ENCODE results near the gene IFT88. TPM values are rescaled to one million over a fixed set of nuclear protein-coding genes. Genes with fewer than 3 reads are reported as not detected.

The IFT88 gene
- polyA plus RNA-seq, 3 donors from 2014 or later, result 5.6 to 6.9 (median 6.2) TPM

DNA sequence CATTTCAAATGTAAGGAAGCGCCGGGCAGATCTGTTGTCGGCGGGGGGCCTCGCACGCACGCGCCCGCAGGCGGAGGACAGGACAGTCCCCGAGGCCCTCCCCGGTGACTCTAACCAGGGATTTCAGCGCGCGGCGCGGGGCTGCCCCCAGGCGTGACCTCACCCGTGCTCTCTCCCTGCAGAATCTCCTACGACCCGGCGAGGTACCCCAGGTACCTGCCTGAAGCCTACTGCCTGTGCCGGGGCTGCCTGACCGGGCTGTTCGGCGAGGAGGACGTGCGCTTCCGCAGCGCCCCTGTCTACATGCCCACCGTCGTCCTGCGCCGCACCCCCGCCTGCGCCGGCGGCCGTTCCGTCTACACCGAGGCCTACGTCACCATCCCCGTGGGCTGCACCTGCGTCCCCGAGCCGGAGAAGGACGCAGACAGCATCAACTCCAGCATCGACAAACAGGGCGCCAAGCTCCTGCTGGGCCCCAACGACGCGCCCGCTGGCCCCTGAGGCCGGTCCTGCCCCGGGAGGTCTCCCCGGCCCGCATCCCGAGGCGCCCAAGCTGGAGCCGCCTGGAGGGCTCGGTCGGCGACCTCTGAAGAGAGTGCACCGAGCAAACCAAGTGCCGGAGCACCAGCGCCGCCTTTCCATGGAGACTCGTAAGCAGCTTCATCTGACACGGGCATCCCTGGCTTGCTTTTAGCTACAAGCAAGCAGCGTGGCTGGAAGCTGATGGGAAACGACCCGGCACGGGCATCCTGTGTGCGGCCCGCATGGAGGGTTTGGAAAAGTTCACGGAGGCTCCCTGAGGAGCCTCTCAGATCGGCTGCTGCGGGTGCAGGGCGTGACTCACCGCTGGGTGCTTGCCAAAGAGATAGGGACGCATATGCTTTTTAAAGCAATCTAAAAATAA, 154.7 kb downstream of the IFT88 start:
- no peak overlapping the region for H3K27ac Mint-ChIP-seq
- peaks cover 0 to 2% of the 10 kb centered on the region in 2 donors for H3K4me1 Mint-ChIP-seq
- peak overlapping the region in 1 of 5 donors; percentile 13 for H3K4me3 Mint-ChIP-seq
- peaks cover 4 to 6% (median 4%) of the 10 kb centered on the region in 3 donors for H3K27me3 Mint-ChIP-seq (ENCODE audit: low read depth in 3 of 3)
- no peaks in the 10 kb centered on the region for H3K9me3 Mint-ChIP-seq
- H3K36me3 Mint-ChIP-seq, result peaks cover 0 to 4% (median 0%) of the 10 kb centered on the region in 3 donors
- DNase-seq, result no peak

DNA sequence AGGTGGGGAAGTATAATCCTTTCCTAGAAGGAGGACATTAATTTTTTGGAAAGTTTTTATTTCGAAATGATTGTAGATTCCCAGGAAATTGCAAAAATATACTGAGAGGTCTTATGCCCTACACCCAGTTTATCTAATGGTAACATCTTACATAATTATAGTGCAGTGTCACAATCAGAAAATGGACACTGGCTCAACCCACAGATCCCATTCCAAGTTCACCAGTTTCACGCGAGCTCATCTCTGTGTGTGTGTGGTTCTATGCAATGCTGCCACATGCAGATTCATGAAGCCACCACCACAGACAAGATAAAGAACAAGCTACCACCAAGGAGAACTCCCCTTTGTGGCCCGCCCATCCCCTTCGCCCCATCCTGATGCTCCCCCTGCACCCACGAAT, 160.9 kb downstream of the IFT88 start:
- peaks cover 4 to 14% (median 7%) of the 10 kb centered on the region in 3 donors for H3K36me3 Mint-ChIP-seq
- peaks cover 0 to 3% (median 1%) of the 10 kb centered on the region in 3 donors for H3K27me3 Mint-ChIP-seq (ENCODE audit: low read depth in 3 of 3)
- H3K4me3 Mint-ChIP-seq, result no peak overlapping the region
- DNase-seq, result no peak
- H3K9me3 Mint-ChIP-seq, result no peaks in the 10 kb centered on the region
- no peaks in the 10 kb centered on the region for H3K4me1 Mint-ChIP-seq
- no peak overlapping the region for H3K27ac Mint-ChIP-seq

DNA sequence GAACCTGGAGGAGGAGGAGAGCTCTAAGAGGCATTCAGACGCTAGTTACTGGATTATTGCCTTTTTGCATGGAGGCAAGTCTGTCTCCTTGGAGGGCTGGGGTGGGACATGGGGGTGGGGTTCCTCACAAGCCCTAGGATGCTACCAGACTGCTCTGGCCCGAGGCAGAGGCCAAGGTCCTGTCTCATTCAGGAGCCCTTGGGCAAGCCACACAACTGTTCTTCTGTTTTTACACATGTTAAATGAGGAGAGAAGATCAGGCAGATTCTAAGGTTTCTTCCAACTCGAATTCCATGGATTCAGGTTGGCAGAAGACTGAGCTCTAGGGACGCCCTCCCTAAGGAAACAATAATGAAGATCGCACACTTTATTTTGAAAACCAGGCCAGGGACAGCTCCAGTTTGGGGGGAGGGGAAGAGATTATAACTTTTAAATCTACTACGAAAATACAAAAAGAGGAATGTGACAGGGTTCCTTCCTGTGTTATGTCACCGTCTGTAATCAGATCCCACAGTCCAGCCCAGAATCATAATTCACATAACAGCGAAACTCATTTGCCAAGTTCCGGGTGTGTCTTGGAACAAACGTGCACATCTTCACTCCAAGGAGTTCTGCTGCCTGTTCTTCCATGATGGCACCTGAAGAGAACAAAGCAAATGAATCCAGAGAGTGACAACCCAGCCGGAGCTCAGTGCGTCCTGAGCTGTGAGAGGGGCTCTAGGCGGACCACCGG, 161.8 kb downstream of the IFT88 start:
- Mint-ChIP-seq H3K36me3 (peaks cover 4 to 14% (median 7%) of the 10 kb centered on the region in 3 donors), H3K27me3 (ENCODE audit: low read depth in 3 of 3) (peaks cover 0 to 3% (median 1%) of the 10 kb centered on the region in 3 donors), H3K4me3 (no peak overlapping the region), H3K4me1 (no peaks in the 10 kb centered on the region), H3K27ac (no peak overlapping the region), H3K9me3 (no peaks in the 10 kb centered on the region)
- DNase-seq, result no peak

DNA sequence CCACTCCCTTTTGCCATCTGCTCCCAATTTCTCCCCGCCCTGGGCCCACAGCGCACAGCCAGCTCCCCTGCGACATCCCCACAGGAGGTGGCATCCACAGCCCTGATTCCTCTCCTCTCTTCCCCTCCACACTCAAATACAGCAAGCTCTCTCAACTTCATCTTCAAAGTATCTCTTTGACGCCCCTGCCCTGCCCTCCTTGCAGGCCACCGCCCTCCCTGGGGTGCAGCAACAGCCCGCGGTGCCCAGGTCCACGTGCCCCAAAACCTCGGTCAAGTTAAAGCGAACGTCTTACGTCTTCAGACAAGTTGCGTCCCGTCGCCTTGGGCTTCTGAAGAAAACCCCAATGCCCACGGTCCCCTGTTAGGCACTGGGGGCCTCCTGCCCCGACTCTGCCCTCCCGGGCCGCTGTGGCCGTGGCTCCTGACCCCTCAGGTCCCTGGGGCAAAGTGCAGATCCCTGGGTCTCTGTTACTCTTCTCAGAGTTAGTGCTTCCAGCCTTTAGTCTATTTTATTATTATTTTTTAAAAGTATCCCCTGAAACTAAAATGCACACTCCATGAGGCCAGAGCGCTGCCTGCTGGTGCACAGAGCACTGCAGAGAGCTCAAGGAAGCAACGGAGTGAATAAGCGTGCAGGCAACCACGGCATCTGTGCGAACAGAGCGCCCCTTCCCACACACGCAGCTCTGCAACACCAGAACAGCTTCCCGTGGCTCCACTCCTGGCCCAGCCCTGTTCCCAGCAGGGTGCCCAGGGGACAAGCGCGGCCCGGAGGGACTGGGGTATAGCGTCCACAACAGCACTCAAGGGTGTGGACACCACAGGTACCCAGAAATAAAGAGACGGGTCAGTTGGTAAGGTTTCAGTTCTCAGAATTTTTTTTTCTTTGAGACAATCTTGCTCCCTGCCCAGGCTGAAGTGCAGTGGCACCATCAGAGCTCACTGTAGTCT, 163.0 kb downstream of the IFT88 start:
- H3K9me3 Mint-ChIP-seq, result no peaks in the 10 kb centered on the region

DNA sequence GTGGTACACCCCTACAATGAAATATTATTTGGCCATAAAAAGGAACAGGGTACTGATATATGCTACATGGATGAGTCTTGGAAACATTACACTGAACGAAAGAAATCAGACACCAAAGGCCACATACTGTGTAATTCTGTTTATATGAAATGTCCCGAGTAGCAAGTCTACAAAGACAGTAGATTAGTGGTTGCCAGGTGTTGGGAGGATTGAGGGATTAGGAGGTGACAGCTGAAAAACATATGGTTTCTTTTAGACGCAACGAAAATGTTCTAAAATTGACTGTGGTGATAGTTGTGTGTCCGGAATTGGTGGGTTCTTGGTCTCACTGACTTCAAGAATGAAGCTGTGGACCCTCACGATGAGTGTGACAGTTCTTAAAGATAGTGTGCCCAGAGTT, 171.7 kb downstream of the IFT88 start:
- Mint-ChIP-seq H3K4me3 (no peak overlapping the region), H3K36me3 (peaks cover 11 to 19% (median 14%) of the 10 kb centered on the region in 3 donors), H3K27ac (no peak overlapping the region), H3K9me3 (peaks cover 0 to 1% (median 0%) of the 10 kb centered on the region in 6 donors), H3K4me1 (no peaks in the 10 kb centered on the region), H3K27me3 (ENCODE audit: low read depth in 3 of 3) (peaks cover 0 to 2% (median 0%) of the 10 kb centered on the region in 3 donors)
- DNase-seq, result no peak

More for the DNA sequence above, 163.0 kb downstream of the IFT88 start:
- H3K27me3 Mint-ChIP-seq (ENCODE audit: low read depth in 3 of 3), result peaks cover 0 to 3% (median 1%) of the 10 kb centered on the region in 3 donors
- no peak for DNase-seq
- H3K4me1 Mint-ChIP-seq, result no peaks in the 10 kb centered on the region
- H3K36me3 Mint-ChIP-seq, result peaks cover 8 to 17% (median 14%) of the 10 kb centered on the region in 3 donors
- no peak overlapping the region for H3K4me3 Mint-ChIP-seq
- peak overlapping the region in 1 of 6 donors; percentile 7 for H3K27ac Mint-ChIP-seq

DNA sequence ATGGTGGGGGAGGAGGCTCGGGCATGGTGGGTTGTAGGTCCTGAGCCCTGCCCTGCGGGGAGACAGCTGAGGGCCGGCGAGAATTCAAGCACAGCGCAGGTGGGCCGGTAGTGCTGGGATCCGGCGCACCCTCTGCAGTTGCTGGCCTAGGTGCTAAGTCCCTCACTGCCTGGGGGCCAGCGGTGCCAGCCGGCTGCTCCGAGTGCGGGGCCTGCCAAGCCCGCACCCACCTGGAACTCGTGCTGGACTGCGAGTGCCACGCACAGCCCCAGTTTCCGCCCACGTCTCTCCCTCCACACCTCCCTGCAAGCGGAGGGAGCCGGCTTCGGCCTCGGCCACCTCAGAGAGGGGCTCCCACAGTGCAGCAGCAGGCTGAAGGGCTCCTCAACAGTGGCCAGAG, 173.1 kb downstream of the IFT88 start:
- peaks cover 0 to 8% (median under 1%) of the 10 kb centered on the region in 6 donors for H3K9me3 Mint-ChIP-seq
- H3K4me3 Mint-ChIP-seq, result no peak overlapping the region
- H3K4me1 Mint-ChIP-seq, result no peaks in the 10 kb centered on the region
- no peak for DNase-seq
- H3K36me3 Mint-ChIP-seq, result peaks cover 9 to 12% (median 9%) of the 10 kb centered on the region in 3 donors
- H3K27ac Mint-ChIP-seq, result no peak overlapping the region
- peaks cover 0 to 2% (median 0%) of the 10 kb centered on the region in 3 donors for H3K27me3 Mint-ChIP-seq (ENCODE audit: low read depth in 3 of 3)

Other genes starting within 250 kb of the IFT88 start
- gene CRYL1, start 41.3 kb upstream of the IFT88 start, polyA plus RNA-seq, result 10 to 100 TPM; 26.2 to 54.2 (median 30.1) TPM
- under 1 TPM; 0.30 to 0.66 (median 0.32) TPM for gene IL17D, start 136.5 kb downstream of the IFT88 start, polyA plus RNA-seq
- gene EEF1AKMT1, start 206.8 kb downstream of the IFT88 start, polyA plus RNA-seq, result 10 to 100 TPM in 2 of 3 donors, 1 to 10 TPM in 1; 8.1 to 14.3 (median 10.8) TPM